Measurements from ENCODE around the gene PRKG1.

- TF ChIP-seq CTCF (IDR thresholded peaks at IDR 0.05) (no peak), ZFX (IDR thresholded peaks at IDR 0.05; ENCODE audit: borderline replicate concordance) (no peak)
These were observed 580.6 kb downstream of the PRKG1 start for GRCh38 chr10:51654918-51655317.
